Fibroblast of the aortic adventitia (primary cell): ENCODE data around the gene RAB3GAP2. TPM values are rescaled to one million over a fixed set of nuclear protein-coding genes. Genes with fewer than 3 reads are reported as not detected.
"Not testable (repeated sequence)": the region's sequence is repeated elsewhere in the genome, so short reads cannot be mapped to it uniquely, and the experiment has no call there.

Experiments
- DNase-seq: peaks from one replicate; pipeline ENCODE4 v3.0.0-alpha.2; 2010; ENCODE audit warnings: low read depth
- H3K4me3 ChIP-seq: 2 replicates; pipeline ENCODE4 v1.5.1; 2011; ENCODE audit warnings: low read depth, mild to moderate bottlenecking, control low read depth, low read length, moderate library complexity
- CTCF ChIP-seq: IDR thresholded peaks from 2 replicates; pipeline ENCODE4 v1.5.1; 2011; ENCODE audit warnings: mild to moderate bottlenecking, low read length, control low read depth, inconsistent platforms; ENCODE audit not compliant: insufficient read depth
- total RNA-seq: library from RNA; depleted of rRNA; stranded (reverse); fragments of >200 nt; gene quantifications from 2 replicates; pipeline ENCODE4 v1.2.3, GENCODE V29; 2012; ENCODE audit warnings: low replicate concordance

RAB3GAP2 gene
- total RNA-seq, 1 donor, result 39.7 TPM

GRCh38 chr1:220251272-220251671, 21.0 kb downstream of the RAB3GAP2 start:
- no peak overlapping the region for H3K4me3 ChIP-seq
- no peak for TF ChIP-seq CTCF

GRCh38 chr1:220250681-220251080, 21.6 kb downstream of the RAB3GAP2 start:
- H3K4me3 ChIP-seq, result no peak overlapping the region
- no peak for TF ChIP-seq CTCF
- no peak for DNase-seq

More at GRCh38 chr1:220251272-220251671, 21.0 kb downstream of the RAB3GAP2 start:
- DNase-seq, result no peak

GRCh38 chr1:220249522-220249921, 22.7 kb downstream of the RAB3GAP2 start:
- no peak for DNase-seq
- H3K4me3 ChIP-seq, result no peak overlapping the region
- TF ChIP-seq CTCF, result no peak

- not testable (repeated sequence) for H3K4me3 ChIP-seq, DNase-seq
Observed at GRCh38 chr1:220248715-220249265, 23.5 kb downstream of the RAB3GAP2 start.

- DNase-seq, H3K4me3 ChIP-seq: not testable (repeated sequence)
Observed at GRCh38 chr1:220245900-220246299, 26.4 kb downstream of the RAB3GAP2 start.

- no peak overlapping the region for H3K4me3 ChIP-seq
- no peak for TF ChIP-seq CTCF
- no peak for DNase-seq
Observed at GRCh38 chr1:220243947-220244346, 28.3 kb downstream of the RAB3GAP2 start.

- no peak for TF ChIP-seq CTCF
- no peak overlapping the region for H3K4me3 ChIP-seq
- no peak for DNase-seq
Observed at GRCh38 chr1:220241072-220241663, 31.1 kb downstream of the RAB3GAP2 start.

- no peak for TF ChIP-seq CTCF
- peak; percentile 28 for DNase-seq
- no peak overlapping the region for H3K4me3 ChIP-seq
Observed at GRCh38 chr1:220239966-220240365, 32.3 kb downstream of the RAB3GAP2 start.
